Calu3 (cell line): ENCODE results near the gene SKAP1. TPM values are rescaled to one million over a fixed set of nuclear protein-coding genes. Genes with fewer than 3 reads are reported as not detected.

Experiments used
- BruUV-seq: library from RNA; stranded (reverse); fragments of 400-500 nt; replicated peaks from 2 replicates; lab custom pipeline; 2021; lab: Mats Ljungman, UMichigan
- CTCF ChIA-PET: fragments of 300-600 bp; sonication (Branson Sonifier 250); formaldehyde crosslinking; loops from one replicate; lab custom pipeline; 2022; ENCODE audit warnings: antibody characterized with exemption; lab: Charles Lee
- DNase-seq: peaks from one replicate; pipeline ENCODE4 v3.0.0; 2022
- H3K27ac Mint-ChIP-seq: one replicate; pipeline ENCODE4 v1.8.0; 2022; ENCODE audit warnings: mixed read lengths; ENCODE audit not compliant: unreplicated experiment
- H3K27me3 Mint-ChIP-seq: one replicate; pipeline ENCODE4 v1.8.0; 2022; ENCODE audit warnings: mixed read lengths; ENCODE audit not compliant: unreplicated experiment
- H3K36me3 Mint-ChIP-seq: one replicate; pipeline ENCODE4 v1.8.0; 2022; ENCODE audit warnings: mild to moderate bottlenecking, moderate library complexity, mixed read lengths; ENCODE audit not compliant: insufficient read depth, unreplicated experiment
- H3K4me1 Mint-ChIP-seq: one replicate; pipeline ENCODE4 v1.8.0; 2022; ENCODE audit warnings: mild to moderate bottlenecking, low read depth, mixed read lengths; ENCODE audit not compliant: unreplicated experiment
- H3K4me3 Mint-ChIP-seq: one replicate; pipeline ENCODE4 v1.8.0; 2022; ENCODE audit warnings: mild to moderate bottlenecking, low read depth, moderate library complexity, mixed read lengths; ENCODE audit not compliant: unreplicated experiment
- H3K9me3 Mint-ChIP-seq: one replicate; pipeline ENCODE4 v1.8.0; 2022; ENCODE audit warnings: low read depth, mixed read lengths; ENCODE audit not compliant: unreplicated experiment
- intact Hi-C: fragments of 100-400 bp; cut with micrococcal nuclease; formaldehyde crosslinking; loops from one replicate; pipeline ENCODE4 v1.10.0; 2022; ENCODE audit not compliant: unreplicated experiment
- total RNA-seq: library from RNA; stranded (reverse); gene quantifications from 2 replicates; pipeline ENCODE4 v1.2.3, GENCODE V29; 2022
- TF ChIP-seq, protein P1 (sequence below): fragments of 200-600 bp; IDR thresholded peaks from one replicate; pipeline ENCODE4 v1.8.0; 2022; ENCODE audit warnings: antibody characterized with exemption; ENCODE audit not compliant: unreplicated experiment

The SKAP1 gene
- total RNA-seq, 1 experiment from 2014 or later, result 4.4 TPM

DNA sequence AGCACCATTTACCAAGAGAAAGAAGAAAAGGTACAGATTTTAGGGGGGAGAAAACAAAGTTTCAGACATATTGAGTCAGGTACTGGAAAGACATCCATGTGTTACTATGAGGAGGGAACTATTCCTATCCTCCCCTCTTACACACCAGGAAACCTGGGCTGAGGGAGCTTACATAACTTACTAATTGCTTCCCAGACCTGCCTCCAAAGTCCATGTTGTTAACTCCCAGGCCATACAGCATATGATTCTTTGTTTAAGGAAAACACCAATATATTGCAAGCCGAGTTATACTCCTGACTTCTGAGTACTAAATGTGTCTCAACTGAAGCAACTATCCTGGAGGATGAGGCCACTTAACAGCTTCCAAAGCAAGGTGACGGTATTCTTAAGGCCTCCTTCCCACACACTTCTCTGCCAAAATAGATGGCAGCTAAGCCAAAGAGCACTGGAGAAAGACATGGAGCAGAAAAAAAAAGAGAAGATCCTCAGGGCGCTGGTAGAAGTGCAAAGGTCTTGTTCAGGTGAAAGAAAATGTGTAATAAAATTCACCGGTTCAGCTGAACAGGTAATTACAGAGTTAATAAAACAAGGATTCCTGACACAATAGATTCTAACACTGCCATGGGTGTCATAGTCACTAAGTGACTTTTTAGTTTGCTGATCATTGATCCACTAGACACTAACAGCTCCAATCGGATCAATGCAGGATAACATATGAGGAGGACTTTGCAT is 151.1 kb downstream of the SKAP1 start:
- H3K27me3 Mint-ChIP-seq, result no peaks in the 10 kb centered on the region
- H3K4me1 Mint-ChIP-seq, result peaks cover 13% of the 10 kb centered on the region
- H3K9me3 Mint-ChIP-seq, result peaks cover 3% of the 10 kb centered on the region
- intact Hi-C loops, result no loop called here
- CTCF ChIA-PET, result interaction anchor here (1.1 kb wide), 1 partner anchor 29 kb away, joined by 3 read pairs; no protein-coding TSS in a partner anchor
- H3K27ac Mint-ChIP-seq, result no peak overlapping the region
- no peak overlapping the region for H3K4me3 Mint-ChIP-seq
- TF ChIP-seq, protein P1, sequence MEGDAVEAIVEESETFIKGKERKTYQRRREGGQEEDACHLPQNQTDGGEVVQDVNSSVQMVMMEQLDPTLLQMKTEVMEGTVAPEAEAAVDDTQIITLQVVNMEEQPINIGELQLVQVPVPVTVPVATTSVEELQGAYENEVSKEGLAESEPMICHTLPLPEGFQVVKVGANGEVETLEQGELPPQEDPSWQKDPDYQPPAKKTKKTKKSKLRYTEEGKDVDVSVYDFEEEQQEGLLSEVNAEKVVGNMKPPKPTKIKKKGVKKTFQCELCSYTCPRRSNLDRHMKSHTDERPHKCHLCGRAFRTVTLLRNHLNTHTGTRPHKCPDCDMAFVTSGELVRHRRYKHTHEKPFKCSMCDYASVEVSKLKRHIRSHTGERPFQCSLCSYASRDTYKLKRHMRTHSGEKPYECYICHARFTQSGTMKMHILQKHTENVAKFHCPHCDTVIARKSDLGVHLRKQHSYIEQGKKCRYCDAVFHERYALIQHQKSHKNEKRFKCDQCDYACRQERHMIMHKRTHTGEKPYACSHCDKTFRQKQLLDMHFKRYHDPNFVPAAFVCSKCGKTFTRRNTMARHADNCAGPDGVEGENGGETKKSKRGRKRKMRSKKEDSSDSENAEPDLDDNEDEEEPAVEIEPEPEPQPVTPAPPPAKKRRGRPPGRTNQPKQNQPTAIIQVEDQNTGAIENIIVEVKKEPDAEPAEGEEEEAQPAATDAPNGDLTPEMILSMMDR, result no peak
- no TSS peak for BruUV-seq
- DNase-seq, result no peak
- H3K36me3 Mint-ChIP-seq, result no peaks in the 10 kb centered on the region

DNA sequence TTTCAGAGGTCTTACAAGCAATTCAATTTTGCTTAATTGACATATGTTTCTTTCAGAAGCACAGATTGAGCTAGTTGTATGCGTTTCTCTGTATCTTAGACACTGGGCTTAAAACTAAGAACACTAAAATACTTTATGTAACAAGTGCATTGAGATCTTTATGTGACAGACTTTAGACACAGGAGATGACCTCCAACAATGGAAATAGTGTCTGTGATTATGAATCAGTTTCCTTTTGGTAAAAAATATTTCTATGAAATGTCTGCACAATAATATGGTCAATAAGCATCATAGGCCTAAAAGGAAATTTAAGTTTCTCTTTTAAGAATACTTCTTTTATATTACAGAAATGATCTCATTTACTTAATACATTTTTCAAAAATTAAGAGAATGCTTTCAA is 153.2 kb downstream of the SKAP1 start:
- no peak overlapping the region for H3K27ac Mint-ChIP-seq
- CTCF ChIA-PET, result interaction anchor here (0.6 kb wide), 1 partner anchor 324 kb away, joined by 3 read pairs; no protein-coding TSS in a partner anchor
- peaks cover 7% of the 10 kb centered on the region for H3K4me1 Mint-ChIP-seq
- DNase-seq, result no peak
- peaks cover 3% of the 10 kb centered on the region for H3K9me3 Mint-ChIP-seq
- no TSS peak for BruUV-seq
- intact Hi-C loops, result no loop called here
- TF ChIP-seq, protein P1, result no peak
- H3K4me3 Mint-ChIP-seq, result no peak overlapping the region
- H3K27me3 Mint-ChIP-seq, result no peaks in the 10 kb centered on the region
- no peaks in the 10 kb centered on the region for H3K36me3 Mint-ChIP-seq

DNA sequence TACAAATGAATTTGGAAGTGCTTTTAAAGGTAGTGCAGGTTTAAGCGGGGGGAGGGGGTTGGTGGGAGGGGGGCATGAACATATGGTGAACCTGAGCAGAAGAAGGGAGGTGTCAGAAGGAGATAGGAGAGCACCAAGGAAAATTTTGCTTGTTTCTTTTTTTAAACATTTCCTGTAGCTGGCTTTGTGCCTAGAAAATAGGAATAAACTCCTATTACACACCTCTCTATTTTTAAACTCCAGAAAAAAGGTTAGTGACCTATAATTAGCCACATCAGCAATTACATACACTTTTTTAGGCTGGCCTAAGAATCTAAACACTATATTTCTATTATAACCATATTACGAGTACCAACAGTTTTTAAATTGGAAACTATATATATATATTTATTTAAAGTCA is 159.1 kb downstream of the SKAP1 start:
- intact Hi-C loops, result no loop called here
- no peaks in the 10 kb centered on the region for H3K27me3 Mint-ChIP-seq
- BruUV-seq, result no TSS peak
- H3K36me3 Mint-ChIP-seq, result peaks cover 12% of the 10 kb centered on the region
- H3K27ac Mint-ChIP-seq, result no peak overlapping the region
- H3K9me3 Mint-ChIP-seq, result peaks cover 3% of the 10 kb centered on the region
- CTCF ChIA-PET, result interaction anchor here (0.7 to 1.1 kb wide), 4 partner anchors 11 to 55 kb away, joined by 3 read pairs; no protein-coding TSS in a partner anchor
- H3K4me3 Mint-ChIP-seq, result no peak overlapping the region
- no peak for DNase-seq
- H3K4me1 Mint-ChIP-seq, result peaks cover 38% of the 10 kb centered on the region
- TF ChIP-seq, protein P1, result no peak

DNA sequence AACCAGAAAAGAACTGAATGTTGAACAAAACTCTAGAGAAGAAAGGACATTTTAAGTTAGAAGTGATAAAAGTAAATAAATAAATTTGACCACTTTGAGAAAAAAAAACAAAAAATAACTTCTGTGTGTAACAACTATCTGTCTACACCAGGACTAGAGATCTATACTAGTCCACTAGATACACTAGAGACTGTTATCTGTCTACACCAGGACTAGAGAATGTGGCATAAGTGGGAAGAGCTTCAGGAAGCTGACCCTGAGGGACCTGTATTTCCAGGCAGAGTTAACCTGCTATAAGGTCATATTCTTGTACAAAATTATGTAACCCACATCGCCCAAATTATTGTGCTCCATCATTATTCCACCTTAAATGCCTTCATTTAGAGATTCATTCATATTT is 160.8 kb downstream of the SKAP1 start:
- H3K9me3 Mint-ChIP-seq, result no peaks in the 10 kb centered on the region
- TF ChIP-seq, protein P1, result no peak
- no peak overlapping the region for H3K4me3 Mint-ChIP-seq
- CTCF ChIA-PET, result interaction anchor here (1.0 to 2.0 kb wide), 3 partner anchors 14 to 67 kb away, joined by 3 to 6 read pairs (median 4); no protein-coding TSS in a partner anchor
- no peak for DNase-seq
- H3K27ac Mint-ChIP-seq, result no peak overlapping the region
- peaks cover 17% of the 10 kb centered on the region for H3K36me3 Mint-ChIP-seq
- intact Hi-C loops, result no loop called here
- BruUV-seq, result no TSS peak
- no peaks in the 10 kb centered on the region for H3K27me3 Mint-ChIP-seq
- peaks cover 45% of the 10 kb centered on the region for H3K4me1 Mint-ChIP-seq
